Muscle layer of duodenum (tissue), 2 donors: ENCODE results near the gene DCLK1.
A peak's percentile ranks its signal among the peaks of the same experiment; 100 is the strongest.

Experiments used
- H3K27ac ChIP-seq: one replicate; pipeline ENCODE4 v1.7.0; 2013; ENCODE audit warnings: mild to moderate bottlenecking, low read length
- H3K27me3 ChIP-seq: one replicate; pipeline ENCODE4 v1.7.0; 2013; ENCODE audit warnings: low read depth, mild to moderate bottlenecking, control low read depth, low read length
- H3K36me3 ChIP-seq, 2 donors: one replicate each; pipeline ENCODE4 v1.7.0; 2013; ENCODE audit warnings: low read length in 2 of 2, control low read depth in 1 of 2, mild to moderate bottlenecking in 1 of 2; ENCODE audit not compliant: insufficient read depth in 2 of 2, control insufficient read depth in 1 of 2
- H3K4me1 ChIP-seq, 2 donors: one replicate each; pipeline ENCODE4 v1.7.0; 2013; ENCODE audit warnings: low read length in 2 of 2, mild to moderate bottlenecking in 2 of 2, control low read depth in 1 of 2, moderate library complexity in 1 of 2; ENCODE audit not compliant: insufficient read depth in 2 of 2, control insufficient read depth in 1 of 2
- H3K4me3 ChIP-seq, 2 donors: one replicate each; pipeline ENCODE4 v1.7.0; 2013; ENCODE audit warnings: low read length in 2 of 2, low read depth in 1 of 2, mild to moderate bottlenecking in 1 of 2
- H3K9me3 ChIP-seq, 2 donors: one replicate each; pipeline ENCODE4 v1.7.0; 2013; ENCODE audit warnings: low read length in 2 of 2, control low read depth in 1 of 2, mild to moderate bottlenecking in 1 of 2; ENCODE audit not compliant: control insufficient read depth in 1 of 2
- donor health status: healthy.

Gene DCLK1

DNA sequence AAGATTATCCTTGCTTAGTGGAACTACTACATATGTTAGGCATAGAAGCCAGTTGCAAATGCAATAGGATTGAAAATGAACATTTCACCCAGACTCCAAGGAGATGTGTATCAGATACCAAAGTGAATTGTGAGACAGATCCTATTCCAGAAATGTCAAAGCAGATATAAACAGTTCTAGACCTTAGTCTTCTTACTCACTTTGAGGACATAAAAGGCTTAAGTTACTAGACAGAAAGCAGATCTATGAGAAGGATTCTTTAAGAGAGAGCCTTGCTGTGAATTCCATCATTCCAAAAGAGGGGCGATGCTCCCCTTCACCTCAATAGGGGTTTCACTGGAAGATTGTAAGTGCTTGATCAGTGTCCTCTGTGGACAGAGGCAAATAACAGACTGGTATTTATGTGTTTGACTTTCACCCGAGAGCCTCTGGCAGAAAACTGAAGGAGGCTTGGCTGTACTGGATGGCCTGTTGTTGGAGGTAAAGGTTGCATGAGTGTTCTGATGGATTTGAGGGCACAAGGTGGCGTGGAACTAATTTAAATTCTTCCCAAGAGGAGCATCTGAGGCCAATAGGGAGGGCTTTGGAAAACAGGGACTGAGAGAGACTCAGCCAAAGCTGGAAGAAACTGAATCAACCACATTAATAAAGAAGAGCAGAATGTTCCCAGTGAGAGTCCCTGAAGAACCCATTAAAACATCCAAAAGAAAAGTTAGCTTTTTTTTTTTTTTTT is 194.8 kb downstream of the DCLK1 start:
- no peaks in the 10 kb centered on the region for H3K9me3 ChIP-seq
- no peak overlapping the region for H3K4me3 ChIP-seq
- H3K27ac ChIP-seq: no peak overlapping the region
- H3K36me3 ChIP-seq: no peaks in the 10 kb centered on the region
- H3K27me3 ChIP-seq: no peaks in the 10 kb centered on the region
- no peaks in the 10 kb centered on the region for H3K4me1 ChIP-seq

DNA sequence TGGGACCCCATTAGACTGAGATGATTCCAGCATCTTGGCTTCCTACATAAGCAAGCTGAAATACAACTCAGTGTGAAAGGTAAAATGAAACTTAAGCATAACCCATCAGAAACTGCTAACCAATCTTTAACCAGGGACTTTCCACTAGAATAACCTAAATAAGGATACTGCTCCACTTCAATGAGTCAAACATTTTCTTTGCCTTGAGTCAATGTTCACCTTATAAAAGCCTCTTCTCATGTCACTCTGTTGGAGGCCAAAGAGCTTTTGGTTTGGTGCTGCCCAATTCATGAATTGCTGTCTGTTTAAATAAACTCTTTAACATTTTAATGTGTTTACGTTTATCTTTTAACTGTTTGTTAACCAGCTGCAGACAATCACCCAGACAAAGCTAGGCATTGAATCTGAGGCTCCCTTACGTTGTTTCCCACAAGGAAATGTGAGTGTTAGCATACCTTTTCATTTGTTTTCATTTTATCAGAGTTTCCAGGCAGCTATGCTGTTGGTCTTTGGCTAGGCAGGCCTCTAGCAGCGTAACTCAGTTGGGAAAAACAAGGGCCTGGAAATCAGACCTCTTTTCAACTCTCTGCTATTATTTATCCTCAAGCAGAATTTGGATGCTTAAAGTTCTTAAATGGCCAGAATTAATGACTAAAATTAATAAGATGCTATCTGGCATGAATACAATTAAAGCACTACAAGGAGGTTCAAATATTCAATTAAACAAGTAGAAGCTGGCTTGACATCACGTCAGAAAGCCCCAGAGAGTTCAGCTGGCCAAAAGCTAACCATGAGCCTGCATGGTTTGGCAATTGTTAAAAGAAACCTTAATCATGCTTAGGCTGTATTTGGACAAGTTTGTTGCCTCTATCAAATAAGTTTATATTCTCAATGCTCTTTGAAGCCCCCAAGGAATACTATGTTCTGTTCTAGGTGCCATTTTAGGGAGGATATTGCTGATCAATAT is 200.2 kb downstream of the DCLK1 start:
- Histone ChIP-seq H3K4me3 (no peak overlapping the region), H3K4me1 (peaks cover 0 to 5% of the 10 kb centered on the region in 2 donors), H3K9me3 (no peaks in the 10 kb centered on the region), H3K27ac (no peak overlapping the region), H3K36me3 (no peaks in the 10 kb centered on the region), H3K27me3 (no peaks in the 10 kb centered on the region)

DNA sequence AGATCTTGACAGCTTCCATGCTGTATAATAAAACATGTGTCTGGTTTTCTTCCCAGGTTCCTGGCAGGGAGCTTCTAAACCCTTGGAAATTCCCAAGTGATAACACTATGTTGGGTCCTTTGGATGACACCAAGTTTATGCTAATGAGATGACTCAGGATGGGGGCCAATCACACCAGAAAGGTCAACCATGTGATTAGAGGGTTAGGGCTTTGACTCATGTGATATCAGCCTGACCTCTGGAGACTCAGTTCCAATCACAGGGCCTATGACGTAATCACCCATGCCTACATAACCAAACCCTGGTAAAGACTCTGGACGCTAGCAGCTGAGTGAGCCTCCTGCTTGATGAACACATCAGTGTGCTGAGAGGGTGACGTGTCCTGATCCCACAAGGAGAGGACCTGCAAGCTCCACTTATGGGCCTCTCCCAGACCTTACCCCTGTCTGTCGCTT is 203.6 kb downstream of the DCLK1 start:
- peak overlapping the region; percentile 57 for H3K27ac ChIP-seq
- no peak overlapping the region for H3K4me3 ChIP-seq
- no peaks in the 10 kb centered on the region for H3K36me3 ChIP-seq
- peaks cover 0 to 9% of the 10 kb centered on the region in 2 donors for H3K4me1 ChIP-seq
- no peaks in the 10 kb centered on the region for H3K9me3 ChIP-seq
- H3K27me3 ChIP-seq: no peaks in the 10 kb centered on the region

GRCh38 chr13:35926859-35927530 is 204.2 kb downstream of the DCLK1 start:
- Histone ChIP-seq H3K27ac (peak overlapping the region; percentile 57), H3K4me1 (peaks cover 0 to 9% of the 10 kb centered on the region in 2 donors), H3K4me3 (no peak overlapping the region), H3K9me3 (no peaks in the 10 kb centered on the region), H3K27me3 (no peaks in the 10 kb centered on the region), H3K36me3 (no peaks in the 10 kb centered on the region)

- Histone ChIP-seq H3K27ac (no peak overlapping the region), H3K4me1 (peaks cover 0 to 9% of the 10 kb centered on the region in 2 donors), H3K27me3 (no peaks in the 10 kb centered on the region), H3K4me3 (no peak overlapping the region), H3K9me3 (no peaks in the 10 kb centered on the region), H3K36me3 (no peaks in the 10 kb centered on the region)
These were observed 205.5 kb downstream of the DCLK1 start for GRCh38 chr13:35925669-35926068.

- no peak overlapping the region for H3K27ac ChIP-seq
- H3K27me3 ChIP-seq: no peaks in the 10 kb centered on the region
- H3K4me1 ChIP-seq: peaks cover 0 to 9% of the 10 kb centered on the region in 2 donors
- no peak overlapping the region for H3K4me3 ChIP-seq
- H3K9me3 ChIP-seq: no peaks in the 10 kb centered on the region
- H3K36me3 ChIP-seq: no peaks in the 10 kb centered on the region
These were observed 207.8 kb downstream of the DCLK1 start for GRCh38 chr13:35923347-35923746.

DNA sequence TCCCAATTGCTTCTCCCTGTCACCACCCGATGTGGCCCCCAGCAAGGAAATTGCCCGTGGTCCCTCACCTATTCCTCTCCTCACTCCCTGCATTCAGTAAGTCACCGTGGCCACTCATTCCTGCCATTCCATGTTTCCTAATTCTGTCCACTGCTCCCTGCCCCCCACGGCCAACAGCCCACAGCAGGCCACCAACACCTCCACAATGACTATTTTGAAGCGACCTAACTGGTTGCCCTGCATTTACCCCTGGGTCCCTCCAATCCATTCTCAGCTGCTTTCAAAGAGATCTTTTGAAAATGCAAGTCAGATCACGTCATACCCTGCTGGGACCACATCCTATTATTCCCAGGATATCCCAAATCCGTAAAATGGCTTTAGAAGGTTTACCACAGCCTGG is 210.4 kb downstream of the DCLK1 start:
- Histone ChIP-seq H3K4me1 (peaks cover 0 to 4% of the 10 kb centered on the region in 2 donors), H3K4me3 (no peak overlapping the region), H3K27ac (no peak overlapping the region), H3K36me3 (peaks cover 0 to 5% of the 10 kb centered on the region in 2 donors), H3K27me3 (no peaks in the 10 kb centered on the region), H3K9me3 (no peaks in the 10 kb centered on the region)

GRCh38 chr13:35917942-35918645 is 213.1 kb downstream of the DCLK1 start:
- Histone ChIP-seq H3K36me3 (peaks cover 0 to 5% of the 10 kb centered on the region in 2 donors), H3K9me3 (no peaks in the 10 kb centered on the region), H3K27ac (no peak overlapping the region), H3K27me3 (no peaks in the 10 kb centered on the region), H3K4me3 (no peak overlapping the region), H3K4me1 (no peaks in the 10 kb centered on the region)

- Histone ChIP-seq H3K4me1 (no peaks in the 10 kb centered on the region), H3K9me3 (no peaks in the 10 kb centered on the region), H3K36me3 (peaks cover 0 to 5% of the 10 kb centered on the region in 2 donors), H3K27ac (no peak overlapping the region), H3K27me3 (no peaks in the 10 kb centered on the region), H3K4me3 (no peak overlapping the region)
These were observed 213.8 kb downstream of the DCLK1 start for GRCh38 chr13:35917252-35917941.

GRCh38 chr13:35916146-35916545 is 215.0 kb downstream of the DCLK1 start:
- Histone ChIP-seq H3K27ac (no peak overlapping the region), H3K4me3 (no peak overlapping the region), H3K27me3 (no peaks in the 10 kb centered on the region), H3K9me3 (no peaks in the 10 kb centered on the region), H3K36me3 (peaks cover 0 to 5% of the 10 kb centered on the region in 2 donors), H3K4me1 (no peaks in the 10 kb centered on the region)
